Panc1 (cell line): ENCODE results near the gene APOC3.

Source experiments
- POLR2AphosphoS5 ChIP-seq: IDR thresholded peaks from 2 replicates; pipeline ENCODE4 v1.6.1; 2012; ENCODE audit warnings: mild to moderate bottlenecking, low read depth, low read length, moderate library complexity
- TF ChIP-seq, protein P1 (sequence below), 2 experiments: IDR thresholded peaks; 2 replicates each; pipeline ENCODE4 v1.6.1; 2011 to 2012; ENCODE audit warnings: low read depth in 2 of 2, control low read depth in 1 of 2, low read length in 1 of 2, mild to moderate bottlenecking in 1 of 2, moderate library complexity in 1 of 2; ENCODE audit not compliant: insufficient read depth in 1 of 2
- TF ChIP-seq, protein P2 (sequence below): fragments of 450-650 bp; IDR thresholded peaks from 2 replicates; pipeline ENCODE4 v1.5.1; 2017; ENCODE audit warnings: mild to moderate bottlenecking

DNA sequence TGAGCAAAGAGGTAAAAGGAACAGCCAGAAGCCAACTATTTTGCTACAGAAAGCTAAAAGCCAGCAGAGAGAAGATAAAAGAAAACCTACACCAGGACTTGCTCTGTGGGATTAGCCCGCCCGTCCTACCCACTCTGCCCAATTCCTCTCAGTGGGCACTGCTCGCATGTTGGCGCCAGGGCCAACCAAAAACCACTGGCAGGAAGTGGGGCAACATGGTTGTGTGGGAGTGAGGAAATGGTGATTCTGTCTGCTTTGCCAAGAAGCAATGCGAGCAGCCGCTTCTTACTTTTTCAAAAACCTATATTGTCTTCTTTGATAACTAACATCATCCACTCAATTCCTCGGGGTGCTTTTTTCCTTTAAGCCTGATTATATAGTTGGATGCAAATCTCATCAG, 21.9 kb downstream of the APOC3 start:
- TF ChIP-seq, protein P1, sequence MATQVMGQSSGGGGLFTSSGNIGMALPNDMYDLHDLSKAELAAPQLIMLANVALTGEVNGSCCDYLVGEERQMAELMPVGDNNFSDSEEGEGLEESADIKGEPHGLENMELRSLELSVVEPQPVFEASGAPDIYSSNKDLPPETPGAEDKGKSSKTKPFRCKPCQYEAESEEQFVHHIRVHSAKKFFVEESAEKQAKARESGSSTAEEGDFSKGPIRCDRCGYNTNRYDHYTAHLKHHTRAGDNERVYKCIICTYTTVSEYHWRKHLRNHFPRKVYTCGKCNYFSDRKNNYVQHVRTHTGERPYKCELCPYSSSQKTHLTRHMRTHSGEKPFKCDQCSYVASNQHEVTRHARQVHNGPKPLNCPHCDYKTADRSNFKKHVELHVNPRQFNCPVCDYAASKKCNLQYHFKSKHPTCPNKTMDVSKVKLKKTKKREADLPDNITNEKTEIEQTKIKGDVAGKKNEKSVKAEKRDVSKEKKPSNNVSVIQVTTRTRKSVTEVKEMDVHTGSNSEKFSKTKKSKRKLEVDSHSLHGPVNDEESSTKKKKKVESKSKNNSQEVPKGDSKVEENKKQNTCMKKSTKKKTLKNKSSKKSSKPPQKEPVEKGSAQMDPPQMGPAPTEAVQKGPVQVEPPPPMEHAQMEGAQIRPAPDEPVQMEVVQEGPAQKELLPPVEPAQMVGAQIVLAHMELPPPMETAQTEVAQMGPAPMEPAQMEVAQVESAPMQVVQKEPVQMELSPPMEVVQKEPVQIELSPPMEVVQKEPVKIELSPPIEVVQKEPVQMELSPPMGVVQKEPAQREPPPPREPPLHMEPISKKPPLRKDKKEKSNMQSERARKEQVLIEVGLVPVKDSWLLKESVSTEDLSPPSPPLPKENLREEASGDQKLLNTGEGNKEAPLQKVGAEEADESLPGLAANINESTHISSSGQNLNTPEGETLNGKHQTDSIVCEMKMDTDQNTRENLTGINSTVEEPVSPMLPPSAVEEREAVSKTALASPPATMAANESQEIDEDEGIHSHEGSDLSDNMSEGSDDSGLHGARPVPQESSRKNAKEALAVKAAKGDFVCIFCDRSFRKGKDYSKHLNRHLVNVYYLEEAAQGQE (IDR thresholded peaks at IDR 0.05; ENCODE audit: insufficient read depth in 1 of 2, low read depth in 2 of 2, low read length in 1 of 2) = no peak
- TF ChIP-seq, protein P2, sequence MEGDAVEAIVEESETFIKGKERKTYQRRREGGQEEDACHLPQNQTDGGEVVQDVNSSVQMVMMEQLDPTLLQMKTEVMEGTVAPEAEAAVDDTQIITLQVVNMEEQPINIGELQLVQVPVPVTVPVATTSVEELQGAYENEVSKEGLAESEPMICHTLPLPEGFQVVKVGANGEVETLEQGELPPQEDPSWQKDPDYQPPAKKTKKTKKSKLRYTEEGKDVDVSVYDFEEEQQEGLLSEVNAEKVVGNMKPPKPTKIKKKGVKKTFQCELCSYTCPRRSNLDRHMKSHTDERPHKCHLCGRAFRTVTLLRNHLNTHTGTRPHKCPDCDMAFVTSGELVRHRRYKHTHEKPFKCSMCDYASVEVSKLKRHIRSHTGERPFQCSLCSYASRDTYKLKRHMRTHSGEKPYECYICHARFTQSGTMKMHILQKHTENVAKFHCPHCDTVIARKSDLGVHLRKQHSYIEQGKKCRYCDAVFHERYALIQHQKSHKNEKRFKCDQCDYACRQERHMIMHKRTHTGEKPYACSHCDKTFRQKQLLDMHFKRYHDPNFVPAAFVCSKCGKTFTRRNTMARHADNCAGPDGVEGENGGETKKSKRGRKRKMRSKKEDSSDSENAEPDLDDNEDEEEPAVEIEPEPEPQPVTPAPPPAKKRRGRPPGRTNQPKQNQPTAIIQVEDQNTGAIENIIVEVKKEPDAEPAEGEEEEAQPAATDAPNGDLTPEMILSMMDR = no peak
- TF ChIP-seq POLR2AphosphoS5 = no peak
